HG03135 (cell line): ENCODE data around the gene ADAM22.
"Not testable (repeated sequence)": the region's sequence is repeated elsewhere in the genome, so short reads cannot be mapped to it uniquely, and the experiment has no call there.

Experiments
- ATAC-seq: cut with Tn5 transposase; IDR thresholded peaks from one replicate; pipeline ENCODE4 v1.9.1; 2021; ENCODE audit warnings: mild to moderate bottlenecking, moderate library complexity; ENCODE audit not compliant: unreplicated experiment

Gene ADAM22

GRCh38 chr7:88153378-88153777 lies 219.3 kb downstream of the ADAM22 start:
- no peak for ATAC-seq

- ATAC-seq: no peak
Measured at GRCh38 chr7:88155756-88156155, 221.7 kb downstream of the ADAM22 start.

GRCh38 chr7:88156356-88156755 lies 222.3 kb downstream of the ADAM22 start:
- no peak for ATAC-seq

GRCh38 chr7:88159741-88160140 lies 225.7 kb downstream of the ADAM22 start:
- not testable (repeated sequence) for ATAC-seq

GRCh38 chr7:88165697-88166096 lies 231.6 kb downstream of the ADAM22 start:
- ATAC-seq: no peak

GRCh38 chr7:88167223-88167622 lies 233.2 kb downstream of the ADAM22 start:
- ATAC-seq: no peak

GRCh38 chr7:88167721-88168120 lies 233.7 kb downstream of the ADAM22 start:
- no peak for ATAC-seq

GRCh38 chr7:88169717-88170320 lies 235.8 kb downstream of the ADAM22 start:
- ATAC-seq: no peak

GRCh38 chr7:88172842-88173241 lies 238.8 kb downstream of the ADAM22 start:
- no peak for ATAC-seq

- no peak for ATAC-seq
Measured at GRCh38 chr7:88176190-88176589, 242.1 kb downstream of the ADAM22 start.

GRCh38 chr7:88183051-88183450 lies 249.0 kb downstream of the ADAM22 start:
- no peak for ATAC-seq

GRCh38 chr7:88184848-88185304 lies 250.8 kb downstream of the ADAM22 start:
- no peak for ATAC-seq

GRCh38 chr7:88185650-88186049 lies 251.6 kb downstream of the ADAM22 start:
- ATAC-seq: no peak

- no peak for ATAC-seq
Measured at GRCh38 chr7:88191911-88192310, 257.9 kb downstream of the ADAM22 start.

GRCh38 chr7:88200261-88200660 lies 266.2 kb downstream of the ADAM22 start:
- ATAC-seq: no peak

- ATAC-seq: no peak
Measured at GRCh38 chr7:88200789-88201188, 266.7 kb downstream of the ADAM22 start.

GRCh38 chr7:88201305-88201704 lies 267.3 kb downstream of the ADAM22 start:
- ATAC-seq: no peak

GRCh38 chr7:88202278-88202677 lies 268.2 kb downstream of the ADAM22 start:
- no peak for ATAC-seq

GRCh38 chr7:88202799-88203198 lies 268.7 kb downstream of the ADAM22 start:
- no peak for ATAC-seq

GRCh38 chr7:88203401-88203800 lies 269.4 kb downstream of the ADAM22 start:
- no peak for ATAC-seq

- ATAC-seq: no peak
Measured at GRCh38 chr7:88204525-88205110, 270.6 kb downstream of the ADAM22 start.

GRCh38 chr7:88205179-88205578 lies 271.1 kb downstream of the ADAM22 start:
- no peak for ATAC-seq

- no peak for ATAC-seq
Measured at GRCh38 chr7:88206254-88206653, 272.2 kb downstream of the ADAM22 start.
